GM23338 (cell line): ENCODE measurements around the gene CEACAM8.

ENCODE experiments used
- CTCF ChIP-seq, 2 experiments: fragments of 200-600 bp in 1 of 2; sonication (generic) in 1 of 2; conservative IDR thresholded peaks; 2 replicates each; pipeline versions ENCODE4 v1.5.1 to v1.6.1; 2016 to 2017; ENCODE audit warnings: antibody characterized with exemption in 2 of 2, low read depth in 2 of 2, mild to moderate bottlenecking in 2 of 2, moderate library complexity in 1 of 2
- EZH2 ChIP-seq: fragments of 200-600 bp; sonication (generic); IDR thresholded peaks from one replicate; pipeline ENCODE4 v1.8.0; 2017; ENCODE audit warnings: antibody characterized with exemption, mild to moderate bottlenecking, low read depth; ENCODE audit not compliant: unreplicated experiment
- EZH2phosphoT487 ChIP-seq: fragments of 200-600 bp; sonication (generic); IDR thresholded peaks from one replicate; pipeline ENCODE4 v1.8.1; 2018; ENCODE audit warnings: antibody characterized with exemption; ENCODE audit not compliant: unreplicated experiment
- JUNB ChIP-seq: IDR thresholded peaks from one replicate; pipeline ENCODE4 v1.6.1; 2016; ENCODE audit warnings: antibody characterized with exemption; ENCODE audit not compliant: unreplicated experiment

GRCh38 chr19:42547929-42548328 is 46.8 kb downstream of the CEACAM8 start:
- TF ChIP-seq CTCF (conservative IDR thresholded peaks at IDR 0.05; ENCODE audit: low read depth in 2 of 2) (no peak), EZH2phosphoT487 (no peak), EZH2 (no peak), JUNB (no peak)
